ENCODE data around the gene RPEL1. TPM values are rescaled to one million over a fixed set of nuclear protein-coding genes. Genes with fewer than 3 reads are reported as not detected.

The RPEL1 gene
- total RNA-seq, 1 donor from 2014 or later: not detected

DNA sequence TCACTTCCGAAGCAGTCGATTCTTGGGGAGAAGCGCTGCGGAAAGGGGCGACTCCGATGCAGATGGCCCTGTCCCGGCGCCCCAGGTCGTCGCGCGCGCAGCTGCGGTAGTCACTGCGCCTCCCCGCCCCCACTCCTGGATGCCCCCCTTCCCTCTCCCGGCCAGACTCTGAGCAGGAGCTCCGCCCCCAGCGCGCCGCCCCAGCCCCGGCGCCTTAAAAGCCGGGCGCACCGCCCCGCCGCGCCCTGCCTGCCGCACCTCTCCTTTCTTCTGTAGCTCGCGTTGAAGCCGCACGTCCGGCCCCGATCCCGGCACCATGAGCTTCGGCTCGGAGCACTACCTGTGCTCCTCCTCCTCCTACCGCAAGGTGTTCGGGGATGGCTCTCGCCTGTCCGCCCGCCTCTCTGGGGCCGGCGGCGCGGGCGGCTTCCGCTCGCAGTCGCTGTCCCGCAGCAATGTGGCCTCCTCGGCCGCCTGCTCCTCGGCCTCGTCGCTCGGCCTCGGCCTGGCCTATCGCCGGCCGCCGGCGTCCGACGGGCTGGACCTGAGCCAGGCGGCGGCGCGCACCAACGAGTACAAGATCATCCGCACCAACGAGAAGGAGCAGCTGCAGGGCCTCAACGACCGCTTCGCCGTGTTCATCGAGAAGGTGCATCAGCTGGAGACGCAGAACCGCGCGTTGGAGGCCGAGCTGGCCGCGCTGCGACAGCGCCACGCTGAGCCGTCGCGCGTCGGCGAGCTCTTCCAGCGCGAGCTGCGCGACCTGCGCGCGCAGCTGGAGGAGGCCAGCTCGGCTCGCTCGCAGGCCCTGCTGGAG, 31.4 kb downstream of the RPEL1 start, which contains the start of gene INA:
TSS of gene INA (plus strand) at position 243 of the 817 bp plus-strand sequence. CDS start at position 317, 74 bp downstream.
- no peak for DNase-seq (ENCODE audit: extremely low spot score in 2 of 2)
- H3K36me3 ChIP-seq: no peaks in the 10 kb centered on the region
- H3K9me3 ChIP-seq: no peaks in the 10 kb centered on the region
- intact Hi-C loops (cut with DNase I): no loop called here
- no peak within 1 kb of the TSS for H3K27ac ChIP-seq
- peaks cover 20% of the 10 kb centered on the region for H3K27me3 ChIP-seq
- peaks cover 16% of the 10 kb centered on the region for H3K4me1 ChIP-seq
- peak within 1 kb of the TSS; percentile 14 to 22 for H3K4me3 ChIP-seq
- TF ChIP-seq POLR2AphosphoS5 (IDR thresholded peaks at IDR 0.05; ENCODE audit: insufficient read depth in 1 of 2, low read depth in 1 of 2): no peak
- TF ChIP-seq POLR2A (IDR thresholded peaks at IDR 0.05): no peak
- TF ChIP-seq, protein P1, sequence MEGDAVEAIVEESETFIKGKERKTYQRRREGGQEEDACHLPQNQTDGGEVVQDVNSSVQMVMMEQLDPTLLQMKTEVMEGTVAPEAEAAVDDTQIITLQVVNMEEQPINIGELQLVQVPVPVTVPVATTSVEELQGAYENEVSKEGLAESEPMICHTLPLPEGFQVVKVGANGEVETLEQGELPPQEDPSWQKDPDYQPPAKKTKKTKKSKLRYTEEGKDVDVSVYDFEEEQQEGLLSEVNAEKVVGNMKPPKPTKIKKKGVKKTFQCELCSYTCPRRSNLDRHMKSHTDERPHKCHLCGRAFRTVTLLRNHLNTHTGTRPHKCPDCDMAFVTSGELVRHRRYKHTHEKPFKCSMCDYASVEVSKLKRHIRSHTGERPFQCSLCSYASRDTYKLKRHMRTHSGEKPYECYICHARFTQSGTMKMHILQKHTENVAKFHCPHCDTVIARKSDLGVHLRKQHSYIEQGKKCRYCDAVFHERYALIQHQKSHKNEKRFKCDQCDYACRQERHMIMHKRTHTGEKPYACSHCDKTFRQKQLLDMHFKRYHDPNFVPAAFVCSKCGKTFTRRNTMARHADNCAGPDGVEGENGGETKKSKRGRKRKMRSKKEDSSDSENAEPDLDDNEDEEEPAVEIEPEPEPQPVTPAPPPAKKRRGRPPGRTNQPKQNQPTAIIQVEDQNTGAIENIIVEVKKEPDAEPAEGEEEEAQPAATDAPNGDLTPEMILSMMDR (IDR thresholded peaks at IDR 0.05): no peak

DNA sequence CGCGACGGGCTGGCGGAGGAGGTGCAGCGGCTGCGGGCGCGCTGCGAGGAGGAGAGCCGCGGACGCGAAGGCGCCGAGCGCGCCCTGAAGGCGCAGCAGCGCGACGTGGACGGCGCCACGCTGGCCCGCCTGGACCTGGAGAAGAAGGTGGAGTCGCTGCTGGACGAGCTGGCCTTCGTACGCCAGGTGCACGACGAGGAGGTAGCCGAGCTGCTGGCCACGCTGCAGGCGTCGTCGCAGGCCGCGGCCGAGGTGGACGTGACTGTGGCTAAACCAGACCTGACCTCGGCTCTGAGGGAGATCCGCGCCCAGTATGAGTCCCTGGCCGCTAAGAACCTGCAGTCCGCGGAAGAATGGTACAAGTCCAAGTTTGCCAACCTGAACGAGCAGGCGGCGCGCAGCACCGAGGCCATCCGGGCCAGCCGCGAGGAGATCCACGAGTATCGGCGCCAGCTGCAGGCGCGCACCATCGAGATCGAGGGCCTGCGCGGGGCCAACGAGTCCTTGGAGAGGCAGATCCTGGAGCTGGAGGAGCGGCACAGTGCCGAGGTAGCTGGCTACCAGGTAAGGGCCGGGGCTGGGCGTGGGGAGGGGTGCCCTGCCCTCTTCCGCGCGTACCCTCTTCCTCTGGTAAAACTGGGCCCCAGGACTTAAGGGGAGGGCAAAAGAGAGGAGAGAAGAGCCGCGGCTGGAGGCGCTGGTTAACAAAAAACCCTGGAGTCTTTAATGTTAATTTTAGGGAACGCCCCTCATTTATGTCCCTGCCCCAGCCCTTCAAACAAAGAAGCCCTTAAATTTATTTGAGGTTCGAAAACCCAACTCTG, 32.2 kb downstream of the RPEL1 start:
- intact Hi-C loops (cut with DNase I): no loop called here
- DNase-seq (ENCODE audit: extremely low spot score in 2 of 2): no peak
- peaks cover 16% of the 10 kb centered on the region for H3K4me1 ChIP-seq
- H3K27ac ChIP-seq: no peak overlapping the region
- TF ChIP-seq POLR2A (IDR thresholded peaks at IDR 0.05) (no peak), POLR2AphosphoS5 (IDR thresholded peaks at IDR 0.05; ENCODE audit: insufficient read depth in 1 of 2, low read depth in 1 of 2) (no peak)
- TF ChIP-seq, protein P1 (IDR thresholded peaks at IDR 0.05): no peak
- H3K27me3 ChIP-seq: peaks cover 20% of the 10 kb centered on the region
- peak overlapping the region in 1 of 2 donors; percentile 14 for H3K4me3 ChIP-seq
- no peaks in the 10 kb centered on the region for H3K9me3 ChIP-seq
- no peaks in the 10 kb centered on the region for H3K36me3 ChIP-seq

DNA sequence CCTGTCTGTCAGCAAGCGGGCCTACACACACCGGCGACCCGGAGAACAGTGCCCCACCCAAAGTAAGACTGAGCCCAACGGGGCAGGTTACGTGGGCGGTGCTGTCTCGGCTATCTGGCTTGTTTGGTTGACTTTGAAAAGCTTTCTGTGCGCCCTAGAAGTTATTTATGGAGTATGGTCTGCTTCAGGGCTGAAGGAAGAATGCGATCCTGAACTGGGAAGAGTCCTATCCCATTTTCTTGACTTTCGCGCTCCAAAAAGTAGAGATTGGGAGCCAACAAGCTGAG, 32.8 kb downstream of the RPEL1 start:
- Histone ChIP-seq H3K36me3 (no peaks in the 10 kb centered on the region), H3K4me1 (peaks cover 16% of the 10 kb centered on the region), H3K27me3 (peaks cover 20% of the 10 kb centered on the region), H3K27ac (no peak overlapping the region), H3K9me3 (no peaks in the 10 kb centered on the region), H3K4me3 (no peak overlapping the region)
- DNase-seq (ENCODE audit: extremely low spot score in 2 of 2): no peak
- intact Hi-C loops (cut with DNase I): no loop called here
- TF ChIP-seq POLR2A (IDR thresholded peaks at IDR 0.05): no peak
- TF ChIP-seq, protein P1 (IDR thresholded peaks at IDR 0.05): no peak

DNA sequence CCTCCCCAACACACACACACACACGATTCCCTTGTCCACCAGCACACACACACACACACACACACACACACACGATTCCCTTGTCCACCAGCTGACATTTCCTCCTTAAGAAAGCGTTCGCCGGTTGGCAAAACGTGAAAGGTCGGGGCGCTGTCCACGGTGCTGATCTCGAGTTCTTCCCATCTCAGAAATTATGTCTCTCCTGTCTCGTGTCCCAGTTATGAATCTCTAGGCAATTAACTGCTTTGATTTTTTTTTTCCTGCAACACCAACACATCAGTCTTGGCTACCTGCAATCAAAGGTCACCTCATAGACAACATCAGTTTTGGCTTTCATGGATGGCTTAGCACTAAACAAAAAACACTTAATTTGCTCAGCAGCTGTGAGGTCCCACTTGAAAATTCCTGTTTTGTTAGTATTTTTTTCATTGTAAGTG, 33.2 kb downstream of the RPEL1 start:
- intact Hi-C loops (cut with DNase I): no loop called here
- peaks cover 16% of the 10 kb centered on the region for H3K4me1 ChIP-seq
- no peak overlapping the region for H3K4me3 ChIP-seq
- H3K27ac ChIP-seq: no peak overlapping the region
- no peak for DNase-seq (ENCODE audit: extremely low spot score in 2 of 2)
- H3K9me3 ChIP-seq: no peaks in the 10 kb centered on the region
- H3K27me3 ChIP-seq: peaks cover 20% of the 10 kb centered on the region
- TF ChIP-seq POLR2AphosphoS5 (IDR thresholded peaks at IDR 0.05; ENCODE audit: insufficient read depth in 1 of 2, low read depth in 1 of 2) (no peak), POLR2A (IDR thresholded peaks at IDR 0.05) (no peak)
- TF ChIP-seq, protein P1 (IDR thresholded peaks at IDR 0.05): no peak
- H3K36me3 ChIP-seq: no peaks in the 10 kb centered on the region

All from vagina (tissue), 2 donors.